Panc1 (cell line): ENCODE results near the gene INTS2. TPM values are rescaled to one million over a fixed set of nuclear protein-coding genes. Genes with fewer than 3 reads are reported as not detected.

Experiments
- ATAC-seq: fragments of 200-7000 bp; cut with Tn5 transposase; 2 replicates; pipeline ENCODE4 v1.9.1; 2020; ENCODE audit warnings: mild to moderate bottlenecking, moderate library complexity
- BruUV-seq: library from RNA; stranded (reverse); fragments of 400-500 nt; replicated peaks from 2 replicates; lab custom pipeline; 2021; lab: Mats Ljungman, UMichigan
- CTCF ChIA-PET: fragments of 300-600 bp; sonication (Branson Sonifier 250); formaldehyde crosslinking; loops from one replicate; lab custom pipeline; 2022; ENCODE audit warnings: antibody characterized with exemption; lab: Charles Lee
- POLR2A ChIA-PET: fragments of 300-600 bp; sonication (Branson Sonifier 250); formaldehyde crosslinking; loops from one replicate; lab custom pipeline; 2022; ENCODE audit warnings: antibody characterized with exemption; lab: Charles Lee
- DNase-seq: peaks from one replicate; pipeline ENCODE4 v3.0.0-alpha.2; 2010; ENCODE audit warnings: low read depth, low spot score
- H3K27ac ChIP-seq: 2 replicates; pipeline ENCODE4 v1.5.1; 2011; ENCODE audit warnings: mild to moderate bottlenecking, low read length, inconsistent platforms
- H3K27me3 ChIP-seq: fragments of 200-500 bp; sonication (Bioruptor generic); 2 replicates; pipeline ENCODE4 v1.6.0; 2014; ENCODE audit warnings: low read length, inconsistent platforms; ENCODE audit not compliant: control insufficient read depth, insufficient read depth
- H3K36me3 ChIP-seq: fragments of 200-500 bp; sonication (Bioruptor generic); 2 replicates; pipeline ENCODE4 v1.5.1; 2014; ENCODE audit warnings: inconsistent platforms, mild to moderate bottlenecking, low read length, moderate library complexity; ENCODE audit not compliant: control insufficient read depth, insufficient read depth
- H3K4me1 ChIP-seq: 2 replicates; pipeline ENCODE4 v1.5.1; 2011; ENCODE audit warnings: inconsistent platforms, mild to moderate bottlenecking, low read length, moderate library complexity; ENCODE audit not compliant: control insufficient read depth, insufficient read depth
- H3K4me3 ChIP-seq, 2 experiments: 2 replicates each; pipeline ENCODE4 v1.5.1; 2011 to 2012; ENCODE audit warnings: low read depth in 2 of 2, low read length in 2 of 2, mild to moderate bottlenecking in 2 of 2, inconsistent platforms in 1 of 2, moderate library complexity in 1 of 2
- H3K9me3 ChIP-seq: fragments of 200-500 bp; sonication (Bioruptor generic); 2 replicates; pipeline ENCODE4 v1.5.1; 2014; ENCODE audit warnings: low read depth, mild to moderate bottlenecking, inconsistent platforms, low read length, moderate library complexity; ENCODE audit not compliant: control insufficient read depth, insufficient read depth
- CTCF ChIP-seq: fragments of 450-650 bp; IDR thresholded peaks from 2 replicates; pipeline ENCODE4 v1.5.1; 2017; ENCODE audit warnings: mild to moderate bottlenecking
- POLR2AphosphoS5 ChIP-seq: IDR thresholded peaks from 2 replicates; pipeline ENCODE4 v1.6.1; 2012; ENCODE audit warnings: mild to moderate bottlenecking, low read depth, low read length, moderate library complexity
- REST ChIP-seq, 2 experiments: IDR thresholded peaks; 2 replicates each; pipeline ENCODE4 v1.6.1; 2011 to 2012; ENCODE audit warnings: low read depth in 2 of 2, control low read depth in 1 of 2, low read length in 1 of 2, mild to moderate bottlenecking in 1 of 2, moderate library complexity in 1 of 2; ENCODE audit not compliant: insufficient read depth in 1 of 2
- SIN3A ChIP-seq: IDR thresholded peaks from 2 replicates; pipeline ENCODE4 v1.6.1; 2012; ENCODE audit warnings: low read depth, mild to moderate bottlenecking, low read length, moderate library complexity, borderline replicate concordance; ENCODE audit not compliant: insufficient read depth
- TCF7L2 ChIP-seq: IDR thresholded peaks from 2 replicates; pipeline ENCODE4 v1.6.1; 2011; ENCODE audit warnings: mild to moderate bottlenecking, low read depth, low read length, inconsistent platforms
- in situ Hi-C: cut with HindIII; loops from 2 replicates; pipeline ENCODE4 v1.10.0; 2016; ENCODE audit warnings: low sequenced_read_pairs, low pct_unique_long_range_greater_than_20kb
- intact Hi-C: fragments of 100-400 bp; cut with micrococcal nuclease; formaldehyde crosslinking; loops from one replicate; pipeline ENCODE4 v1.10.0; 2022; ENCODE audit not compliant: unreplicated experiment
- total RNA-seq: library from RNA; stranded (reverse); gene quantifications from one replicate; pipeline ENCODE4 v1.2.1, GENCODE V29; 2021; ENCODE audit not compliant: unreplicated experiment

The INTS2 gene
- total RNA-seq, 1 experiment from 2014 or later: 32.5 TPM

GRCh38 chr17:61942085-61942484 is 14.3 kb upstream of the INTS2 start:
- no peak for TF ChIP-seq SIN3A
- no peak for TF ChIP-seq REST (IDR thresholded peaks at IDR 0.05; ENCODE audit: insufficient read depth in 1 of 2, low read depth in 2 of 2, low read length in 1 of 2)
- TF ChIP-seq TCF7L2: no peak
- TF ChIP-seq POLR2AphosphoS5: no peak
- no peak for TF ChIP-seq CTCF
- intact Hi-C loops: no loop called here
- no peaks in the 10 kb centered on the region for H3K4me1 ChIP-seq
- in situ Hi-C loops: no loop called here
- CTCF ChIA-PET: interaction anchor here (0.6 kb wide), 1 partner anchor 341 kb away, joined by 7 read pairs; no protein-coding TSS in a partner anchor
- POLR2A ChIA-PET: interaction anchor here (0.6 kb wide), 1 partner anchor 1775 kb away, joined by 3 read pairs; no protein-coding TSS in a partner anchor
- no peak overlapping the region for H3K4me3 ChIP-seq
- ATAC-seq: no peak
- DNase-seq: no peak
- BruUV-seq: no TSS peak
- peaks cover 35% of the 10 kb centered on the region for H3K36me3 ChIP-seq
- no peaks in the 10 kb centered on the region for H3K27me3 ChIP-seq
- H3K9me3 ChIP-seq: no peaks in the 10 kb centered on the region
- H3K27ac ChIP-seq: no peak overlapping the region

GRCh38 chr17:61928101-61928436 is 287 bp upstream of the INTS2 start:
- H3K36me3 ChIP-seq: peaks cover 14% of the 10 kb centered on the region
- intact Hi-C loops: no loop called here
- no peaks in the 10 kb centered on the region for H3K9me3 ChIP-seq
- H3K4me1 ChIP-seq: peaks cover 16% of the 10 kb centered on the region
- no TSS peak for BruUV-seq
- DNase-seq (no peak), ATAC-seq (peak; percentile 42; the same call in 1 of the 2 replicates)
- in situ Hi-C loops: no loop called here
- H3K27ac ChIP-seq: peak overlapping the region; percentile 95
- ChIA-PET CTCF (no interaction called here), POLR2A (no interaction called here)
- no peaks in the 10 kb centered on the region for H3K27me3 ChIP-seq
- peak overlapping the region; percentile 77 to 96 for H3K4me3 ChIP-seq
- TF ChIP-seq POLR2AphosphoS5: no peak; the same call in 1 of the 2 replicates
- no peak; the same call in 1 of the 2 replicates for TF ChIP-seq TCF7L2
- TF ChIP-seq REST (IDR thresholded peaks at IDR 0.05; ENCODE audit: insufficient read depth in 1 of 2, low read depth in 2 of 2, low read length in 1 of 2): no peak
- TF ChIP-seq SIN3A: no peak
- TF ChIP-seq CTCF: no peak
